ENCODE measurements around the gene RBM18. TPM values are rescaled to one million over a fixed set of nuclear protein-coding genes. Genes with fewer than 3 reads are reported as not detected.

The RBM18 gene
- total RNA-seq, 2 experiments from 2014 or later: 21.6 to 25.6 TPM

DNA sequence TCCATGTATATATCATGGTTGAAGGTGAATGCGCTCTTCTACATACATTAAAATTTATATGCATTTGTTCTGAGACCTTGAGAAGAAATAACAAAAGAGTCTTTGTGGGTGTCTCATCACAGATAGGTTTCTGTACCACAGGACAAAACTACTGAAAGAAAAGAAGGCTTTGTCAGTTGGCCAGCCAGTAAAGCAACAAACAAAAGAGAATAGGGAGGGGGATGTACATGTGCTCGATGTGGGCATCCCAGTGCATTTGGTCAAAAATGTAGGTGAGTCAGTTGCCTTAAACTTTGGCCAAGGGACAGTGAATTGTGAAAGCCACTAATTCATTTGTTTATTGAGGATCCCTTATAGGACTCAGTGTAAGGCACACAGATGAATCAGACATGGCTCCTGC, 13.3 kb downstream of the RBM18 start:
- ChIA-PET POLR2A (interaction anchor here (2.2 kb wide), 1 partner anchor 14 kb away, joined by 10 read pairs; the partner anchor contains the start of genes MRRF and RBM18), CTCF (interaction anchor here (1.4 kb wide), 1 partner anchor 100 kb away, joined by 3 read pairs; no protein-coding TSS in a partner anchor)
- Mint-ChIP-seq H3K4me1 (no peaks in the 10 kb centered on the region), H3K27ac (no peak overlapping the region), H3K27me3 (no peaks in the 10 kb centered on the region), H3K9me3 (no peaks in the 10 kb centered on the region), H3K4me3 (no peak overlapping the region), H3K36me3 (ENCODE audit: low read depth) (peaks cover 46% of the 10 kb centered on the region)
- DNase-seq: no peak

DNA sequence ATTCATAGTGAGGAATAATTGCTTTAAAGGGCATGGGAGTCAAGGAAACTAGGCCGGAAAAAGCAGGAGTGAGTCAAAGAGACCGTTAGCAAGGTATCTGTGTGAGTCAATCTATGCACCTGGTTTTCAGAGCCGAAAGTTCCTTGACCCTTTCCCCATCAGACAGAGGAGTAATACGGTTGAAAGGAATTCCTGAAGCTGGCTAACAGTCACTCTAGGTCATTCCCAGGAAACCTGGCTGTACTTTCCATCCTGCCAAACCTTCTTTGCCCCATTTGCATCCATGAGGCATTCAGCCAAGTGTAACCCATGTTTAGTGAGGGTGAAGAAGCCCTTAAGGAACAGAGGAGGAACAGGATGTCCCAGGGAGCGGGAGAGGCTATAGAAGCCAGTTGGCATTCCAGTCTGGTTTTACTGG, 16.2 kb downstream of the RBM18 start:
- Mint-ChIP-seq H3K9me3 (no peaks in the 10 kb centered on the region), H3K4me1 (no peaks in the 10 kb centered on the region), H3K27me3 (no peaks in the 10 kb centered on the region), H3K36me3 (ENCODE audit: low read depth) (peaks cover 63% of the 10 kb centered on the region), H3K27ac (no peak overlapping the region), H3K4me3 (no peak overlapping the region)
- POLR2A ChIA-PET: interaction anchor here (1.0 to 2.2 kb wide), 2 partner anchors 16 kb away, joined by 3 to 9 read pairs; partner anchors contain the start of genes MRRF and RBM18
- DNase-seq: no peak
- CTCF ChIA-PET: no interaction called here

DNA sequence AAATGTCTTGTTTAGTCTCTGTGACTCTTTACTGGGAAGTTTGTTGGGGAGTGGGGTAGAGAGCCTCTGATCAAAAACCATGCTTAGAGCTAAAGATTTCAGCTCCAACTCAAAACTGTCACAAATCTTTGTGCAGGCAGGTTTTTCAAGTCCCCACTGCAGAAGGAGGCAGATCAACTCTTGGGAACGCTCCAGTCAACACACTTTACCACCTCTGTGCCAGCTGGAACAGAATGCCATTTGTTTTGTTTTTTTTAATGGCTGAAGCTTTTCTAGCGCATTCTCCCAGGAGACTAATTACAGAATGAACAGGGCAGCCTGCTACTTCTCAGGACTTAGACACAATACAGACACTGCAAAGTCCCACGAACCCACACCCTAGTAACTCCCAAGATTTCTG, 18.0 kb downstream of the RBM18 start:
- Mint-ChIP-seq H3K9me3 (no peaks in the 10 kb centered on the region), H3K4me3 (no peak overlapping the region), H3K36me3 (ENCODE audit: low read depth) (peaks cover 64% of the 10 kb centered on the region), H3K4me1 (no peaks in the 10 kb centered on the region), H3K27me3 (no peaks in the 10 kb centered on the region), H3K27ac (no peak overlapping the region)
- no peak for DNase-seq
- CTCF ChIA-PET: interaction anchor here (1.2 kb wide), 1 partner anchor 147 kb away, joined by 3 read pairs; no protein-coding TSS in a partner anchor
- POLR2A ChIA-PET: no interaction called here

DNA sequence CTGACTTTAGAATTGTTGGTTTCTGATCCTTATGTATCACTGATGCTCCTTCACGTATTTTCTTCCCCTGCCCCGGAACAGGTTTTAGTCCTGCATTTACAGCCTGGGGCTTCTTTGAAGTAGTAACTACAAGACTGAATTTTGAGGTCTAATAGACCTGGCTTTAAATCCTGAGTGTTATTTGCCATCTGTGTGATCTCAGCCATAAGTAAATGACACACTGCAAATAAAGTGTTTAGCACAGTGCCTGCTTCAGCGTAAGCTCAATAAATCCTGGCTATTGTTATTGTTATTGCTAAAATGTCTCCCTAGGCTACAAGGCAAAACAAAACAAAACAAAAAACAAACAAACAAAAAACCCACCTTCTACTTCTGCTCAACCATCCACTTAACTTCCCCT, 20.3 kb downstream of the RBM18 start:
- Mint-ChIP-seq H3K27me3 (no peaks in the 10 kb centered on the region), H3K27ac (no peak overlapping the region), H3K36me3 (ENCODE audit: low read depth) (peaks cover 58% of the 10 kb centered on the region), H3K9me3 (no peaks in the 10 kb centered on the region), H3K4me1 (no peaks in the 10 kb centered on the region), H3K4me3 (no peak overlapping the region)
- ChIA-PET POLR2A (no interaction called here), CTCF (no interaction called here)
- DNase-seq: no peak

GRCh38 chr9:122239722-122240121, 24.9 kb downstream of the RBM18 start:
- CTCF ChIA-PET: no interaction called here
- no peak overlapping the region for H3K4me3 Mint-ChIP-seq
- POLR2A ChIA-PET: no interaction called here

DNA sequence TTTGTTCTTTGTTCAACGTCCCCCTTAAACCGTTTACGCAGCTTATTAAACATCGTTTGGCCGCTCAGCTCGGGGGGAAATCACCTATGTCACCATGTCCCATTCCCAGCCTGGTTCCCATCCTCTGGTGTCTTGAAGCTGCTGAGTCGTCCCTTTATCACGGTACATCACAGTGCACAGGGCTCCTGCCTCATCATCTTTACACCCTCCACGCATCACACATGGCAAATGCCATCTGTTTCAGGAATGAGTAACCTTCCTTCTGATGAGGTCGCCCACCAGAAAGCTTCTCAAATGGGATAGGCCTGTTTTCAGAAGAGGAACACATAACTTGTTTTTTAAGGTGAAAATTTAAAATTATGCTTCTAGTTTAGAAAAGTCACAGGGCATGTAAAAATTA, 28.0 kb downstream of the RBM18 start:
- POLR2A ChIA-PET: no interaction called here
- CTCF ChIA-PET: no interaction called here
- DNase-seq: no peak
- Mint-ChIP-seq H3K27me3 (peaks cover 11% of the 10 kb centered on the region), H3K9me3 (no peaks in the 10 kb centered on the region), H3K27ac (no peak overlapping the region), H3K36me3 (ENCODE audit: low read depth) (peaks cover 13% of the 10 kb centered on the region), H3K4me1 (no peaks in the 10 kb centered on the region), H3K4me3 (no peak overlapping the region)

More at GRCh38 chr9:122239722-122240121, 24.9 kb downstream of the RBM18 start:
- H3K27me3 Mint-ChIP-seq: peaks cover 1% of the 10 kb centered on the region
- H3K9me3 Mint-ChIP-seq: no peaks in the 10 kb centered on the region
- no peak for DNase-seq
- no peaks in the 10 kb centered on the region for H3K4me1 Mint-ChIP-seq
- H3K36me3 Mint-ChIP-seq (ENCODE audit: low read depth): peaks cover 36% of the 10 kb centered on the region
- H3K27ac Mint-ChIP-seq: no peak overlapping the region

- Mint-ChIP-seq H3K27ac (no peak overlapping the region), H3K36me3 (ENCODE audit: low read depth) (peaks cover 3% of the 10 kb centered on the region), H3K4me3 (no peak overlapping the region), H3K9me3 (no peaks in the 10 kb centered on the region), H3K27me3 (peaks cover 14% of the 10 kb centered on the region), H3K4me1 (no peaks in the 10 kb centered on the region)
- DNase-seq: no peak
- ChIA-PET CTCF (no interaction called here), POLR2A (no interaction called here)
Observed at GRCh38 chr9:122234022-122234748, 30.5 kb downstream of the RBM18 start.

DNA sequence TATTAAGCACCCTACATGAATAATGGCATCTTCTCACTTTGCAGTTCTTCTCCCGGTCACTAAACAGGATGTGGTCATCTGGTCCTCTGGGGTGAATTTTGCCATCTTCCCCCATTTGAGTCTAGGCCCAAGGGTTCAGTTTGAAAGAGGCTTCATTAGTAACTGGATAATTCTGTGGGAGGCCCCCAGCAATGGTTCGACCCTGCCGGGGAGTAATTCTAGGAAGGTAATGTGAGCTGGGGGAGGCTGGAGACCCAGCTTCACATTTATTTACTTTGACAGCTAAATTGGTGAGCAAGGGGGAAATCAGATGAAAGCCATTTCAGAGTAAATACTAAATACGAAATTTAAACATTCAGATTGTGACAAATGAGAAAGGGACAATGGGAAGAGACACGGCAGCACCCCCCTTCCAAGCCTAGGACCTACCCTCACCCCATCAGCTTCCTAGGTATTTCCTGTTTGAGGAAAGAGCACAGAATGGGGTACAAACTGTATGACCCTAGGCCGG, 31.8 kb downstream of the RBM18 start:
- Mint-ChIP-seq H3K27ac (no peak overlapping the region), H3K27me3 (peaks cover 18% of the 10 kb centered on the region), H3K4me1 (no peaks in the 10 kb centered on the region), H3K4me3 (no peak overlapping the region), H3K9me3 (no peaks in the 10 kb centered on the region), H3K36me3 (ENCODE audit: low read depth) (no peaks in the 10 kb centered on the region)
- ChIA-PET POLR2A (no interaction called here), CTCF (interaction anchor here (0.6 kb wide), 1 partner anchor 19 kb away, joined by 3 read pairs; no protein-coding TSS in a partner anchor)
- DNase-seq: no peak

GRCh38 chr9:122229485-122229837, 35.2 kb downstream of the RBM18 start:
- H3K36me3 Mint-ChIP-seq (ENCODE audit: low read depth): no peaks in the 10 kb centered on the region
- no peak overlapping the region for H3K27ac Mint-ChIP-seq

DNA sequence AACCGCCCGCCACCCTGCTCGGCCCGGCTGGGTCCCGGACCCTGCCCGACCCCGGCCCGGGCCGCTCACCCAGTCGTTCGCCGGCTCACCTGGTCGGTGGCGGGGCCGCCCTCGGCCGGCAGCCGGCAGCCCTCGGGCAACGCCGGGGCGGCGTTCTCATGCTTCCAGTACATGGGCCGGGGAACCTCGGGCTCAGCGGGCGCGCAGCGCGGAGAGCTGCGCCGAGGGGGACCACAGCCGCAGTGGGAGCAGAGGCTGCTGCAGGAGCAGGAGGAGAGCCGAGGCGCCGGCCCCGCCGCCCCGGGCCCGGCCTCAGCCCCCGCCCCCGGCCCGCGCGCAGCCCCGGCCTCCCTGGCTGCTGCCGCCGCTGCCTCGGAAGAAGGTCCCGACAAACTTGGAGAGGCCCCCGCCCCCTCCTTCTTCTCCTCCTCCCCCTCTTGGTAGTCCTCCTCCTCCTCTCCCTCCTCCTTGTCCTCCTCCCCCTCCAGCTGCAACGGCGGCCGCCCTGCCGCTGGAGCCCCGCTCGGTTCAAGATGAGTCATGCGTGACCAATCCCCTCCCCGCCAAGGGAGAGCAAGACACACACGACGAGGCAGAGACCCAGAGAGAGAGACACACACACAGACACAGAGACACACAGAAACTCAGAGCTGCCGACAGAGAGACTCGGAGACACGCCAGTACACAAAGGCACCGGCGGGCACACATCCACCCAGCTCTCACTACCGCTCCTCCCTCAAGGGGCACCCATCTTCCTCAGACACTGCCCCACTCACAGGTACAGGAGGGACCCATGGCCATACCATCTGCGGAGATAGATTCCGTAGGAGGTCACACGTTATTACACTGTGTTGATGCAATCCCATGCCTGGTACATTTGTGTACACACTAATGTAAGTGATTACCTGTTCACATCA, 35.8 kb downstream of the RBM18 start, which contains the start of gene LHX6:
LHX6 (minus strand) TSS at position 390 of the 917 bp plus-strand sequence; CDS start at position 173, 217 bp downstream.
- no peak for DNase-seq
- CTCF ChIA-PET: no interaction called here
- Mint-ChIP-seq H3K4me3 (no peak within 1 kb of the TSS), H3K9me3 (no peaks in the 10 kb centered on the region), H3K27me3 (peaks cover 40% of the 10 kb centered on the region), H3K4me1 (peaks cover 3% of the 10 kb centered on the region), H3K36me3 (ENCODE audit: low read depth) (no peaks in the 10 kb centered on the region), H3K27ac (no peak within 1 kb of the TSS)
- POLR2A ChIA-PET: no interaction called here

More at GRCh38 chr9:122229485-122229837, 35.2 kb downstream of the RBM18 start:
- Mint-ChIP-seq H3K9me3 (no peaks in the 10 kb centered on the region), H3K4me3 (no peak overlapping the region), H3K4me1 (peaks cover 3% of the 10 kb centered on the region), H3K27me3 (peaks cover 39% of the 10 kb centered on the region)
- ChIA-PET CTCF (no interaction called here), POLR2A (no interaction called here)
- no peak for DNase-seq

GRCh38 chr9:122228191-122228567, 36.5 kb downstream of the RBM18 start:
- DNase-seq: no peak
- Mint-ChIP-seq H3K9me3 (no peaks in the 10 kb centered on the region), H3K4me3 (no peak overlapping the region), H3K27me3 (peaks cover 44% of the 10 kb centered on the region), H3K36me3 (ENCODE audit: low read depth) (no peaks in the 10 kb centered on the region), H3K27ac (no peak overlapping the region), H3K4me1 (peaks cover 3% of the 10 kb centered on the region)
- POLR2A ChIA-PET: no interaction called here
- CTCF ChIA-PET: no interaction called here

DNA sequence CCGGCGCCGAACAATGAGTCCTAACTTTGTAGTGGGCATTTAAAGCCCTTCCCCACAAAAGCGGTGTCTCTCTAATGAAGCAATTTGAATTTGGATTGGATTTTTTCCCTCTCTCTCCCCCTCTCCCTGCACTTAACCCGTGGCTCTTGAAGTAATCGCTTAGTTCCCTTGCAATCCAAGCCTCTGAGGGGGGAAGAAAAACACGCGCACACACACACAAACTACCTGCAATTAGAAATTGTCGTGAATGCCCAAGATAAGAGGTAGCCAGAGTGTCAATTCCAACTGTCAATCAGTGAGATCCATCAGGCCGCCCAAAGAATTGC, 37.1 kb downstream of the RBM18 start:
- Mint-ChIP-seq H3K36me3 (ENCODE audit: low read depth) (no peaks in the 10 kb centered on the region), H3K4me1 (peaks cover 3% of the 10 kb centered on the region), H3K27me3 (peaks cover 49% of the 10 kb centered on the region), H3K9me3 (no peaks in the 10 kb centered on the region), H3K4me3 (no peak overlapping the region), H3K27ac (no peak overlapping the region)
- POLR2A ChIA-PET: no interaction called here
- CTCF ChIA-PET: no interaction called here
- no peak for DNase-seq

DNA sequence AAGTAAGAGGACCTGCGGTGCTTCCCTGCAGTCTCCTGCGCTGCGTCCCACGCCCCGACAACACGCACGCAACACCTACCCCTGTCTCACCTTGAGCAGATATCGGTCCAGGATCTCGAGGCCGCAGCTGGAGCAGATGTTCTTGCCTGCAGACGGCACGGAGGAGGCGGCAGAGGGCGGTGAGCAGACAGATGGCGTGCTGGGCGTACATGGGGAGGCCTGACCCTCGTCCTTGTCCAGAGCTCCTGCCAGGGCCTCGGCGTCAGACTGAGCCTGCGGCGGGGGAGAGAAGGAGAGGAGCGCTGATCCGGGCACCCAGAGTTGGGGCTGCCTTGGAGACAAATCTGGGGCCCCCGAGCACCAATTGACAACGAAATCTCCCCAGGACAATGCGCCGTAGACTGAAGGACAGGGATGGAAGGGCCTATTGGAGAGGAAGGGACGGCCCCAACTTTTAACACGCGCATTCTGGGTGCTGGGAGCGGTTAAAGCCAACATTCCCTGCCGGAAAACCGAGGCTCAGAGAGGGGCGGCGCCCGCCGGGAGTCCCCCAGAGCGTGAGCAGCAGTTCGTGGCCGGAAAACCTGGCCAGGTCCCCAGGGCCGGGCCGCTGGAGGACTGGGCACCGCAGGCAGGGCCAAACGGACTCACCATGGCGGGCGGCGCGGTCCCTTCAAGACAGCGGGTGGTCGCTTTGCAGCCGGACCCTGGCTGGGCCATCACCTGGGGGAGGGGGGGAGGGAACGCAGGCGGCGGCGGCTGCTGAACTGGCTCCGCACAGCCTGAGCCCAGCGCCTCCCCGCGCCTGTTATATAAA, 37.7 kb downstream of the RBM18 start:
- H3K4me1 Mint-ChIP-seq: peaks cover 3% of the 10 kb centered on the region
- CTCF ChIA-PET: no interaction called here
- no peak for DNase-seq
- no peaks in the 10 kb centered on the region for H3K9me3 Mint-ChIP-seq
- H3K27ac Mint-ChIP-seq: no peak overlapping the region
- H3K4me3 Mint-ChIP-seq: no peak overlapping the region
- H3K36me3 Mint-ChIP-seq (ENCODE audit: low read depth): no peaks in the 10 kb centered on the region
- H3K27me3 Mint-ChIP-seq: peaks cover 54% of the 10 kb centered on the region
- POLR2A ChIA-PET: no interaction called here
